ENCODE results near the gene UNC5B.
A peak's percentile ranks its signal among the peaks of the same experiment; 100 is the strongest.

The UNC5B gene

GRCh38 chr10:71239946-71240795 lies 27.8 kb downstream of the UNC5B start:
- no peak for DNase-seq (ENCODE audit: low spot score)

DNA sequence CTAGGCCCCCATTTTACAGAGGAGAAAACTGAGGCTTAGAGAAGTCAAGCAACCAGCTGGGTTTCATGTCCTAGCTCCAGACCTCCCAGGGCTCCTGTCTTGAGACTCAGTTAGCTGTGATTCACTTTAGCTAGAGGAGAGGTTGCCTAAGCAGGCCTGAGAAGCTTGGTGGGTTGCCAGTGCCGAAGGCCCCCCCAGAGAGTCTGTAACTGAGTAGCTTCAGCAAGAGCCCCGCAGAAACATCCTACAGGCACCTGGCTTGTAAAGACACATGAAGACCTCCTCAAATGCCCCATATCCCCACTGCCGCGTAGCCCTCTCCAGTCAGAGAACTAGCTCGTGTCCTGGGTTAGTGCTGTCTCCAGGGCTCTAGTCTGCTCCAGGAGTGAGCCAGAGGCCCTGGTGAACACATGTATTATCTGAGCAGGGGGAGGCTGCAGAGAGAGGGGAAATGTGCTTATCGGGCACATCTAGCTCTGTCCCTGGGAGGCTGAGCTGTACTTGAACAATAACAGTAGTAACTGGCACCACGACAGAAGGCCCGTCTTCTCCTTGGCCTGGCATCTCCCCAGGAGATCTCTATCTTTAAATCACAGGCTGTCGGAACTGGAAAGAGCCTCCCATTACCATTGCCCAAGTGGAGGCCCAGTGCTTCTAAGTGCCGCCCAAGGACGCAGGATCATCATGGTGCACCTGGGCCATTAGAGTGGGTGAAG lies 28.9 kb downstream of the UNC5B start:
- peak; percentile 55 for DNase-seq (ENCODE audit: low spot score)

- peak; percentile 75 for DNase-seq (ENCODE audit: low spot score)
Observed at GRCh38 chr10:71241830-71242621, 29.7 kb downstream of the UNC5B start.

GRCh38 chr10:71242622-71243009 lies 30.2 kb downstream of the UNC5B start:
- no peak for DNase-seq (ENCODE audit: low spot score)

- DNase-seq (ENCODE audit: low spot score) = peak; percentile 51
Observed at GRCh38 chr10:71243756-71244395, 31.5 kb downstream of the UNC5B start.

- DNase-seq (ENCODE audit: low spot score) = peak; percentile 88
Observed at GRCh38 chr10:71244431-71245419, 32.4 kb downstream of the UNC5B start.

DNA sequence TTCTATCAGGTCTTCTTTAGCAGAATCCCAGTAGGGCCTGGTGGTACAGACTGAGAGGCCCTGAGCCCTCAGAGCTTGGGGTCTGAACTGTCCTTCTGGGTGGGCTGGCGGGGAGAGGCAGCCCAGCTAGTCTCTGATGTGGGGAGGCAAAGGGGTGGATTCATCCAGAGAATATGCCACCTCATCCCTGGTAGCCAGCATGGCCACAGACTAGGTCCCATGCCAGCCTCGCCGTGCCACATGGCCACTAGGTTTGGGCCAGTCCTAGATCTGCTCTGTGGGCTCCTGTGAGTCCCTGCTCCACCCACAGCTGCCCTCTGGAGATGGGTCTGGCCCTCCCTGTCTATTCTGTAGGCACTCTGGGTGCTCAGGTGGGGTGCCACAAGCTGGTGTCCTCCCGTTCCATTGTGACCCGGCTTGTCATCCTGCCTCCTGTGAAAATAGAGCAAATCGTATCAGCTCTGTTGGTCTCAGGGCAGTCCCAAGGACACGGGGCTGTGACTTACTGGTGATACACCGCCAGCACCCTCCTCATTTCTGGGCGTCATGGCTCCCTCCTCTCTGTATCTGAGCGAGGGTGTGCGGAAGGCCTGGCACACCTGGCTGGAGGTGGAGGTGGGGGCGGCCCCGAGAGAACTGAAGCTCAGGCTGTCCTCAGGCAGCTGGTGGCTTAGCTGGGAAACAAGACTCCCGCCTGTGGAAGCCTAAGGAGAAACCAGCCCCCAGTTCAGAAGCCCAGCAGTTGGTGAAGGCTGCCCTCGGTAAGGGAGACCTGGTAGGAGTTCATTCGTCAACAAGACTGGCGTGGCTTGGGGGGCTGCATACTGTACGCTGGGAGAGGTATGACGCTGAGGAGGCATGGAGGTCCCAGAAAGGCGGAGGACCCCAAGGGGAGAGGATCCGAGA lies 33.3 kb downstream of the UNC5B start:
- DNase-seq (ENCODE audit: low spot score) = no peak

- DNase-seq (ENCODE audit: low spot score) = no peak
Observed at GRCh38 chr10:71246591-71247413, 34.4 kb downstream of the UNC5B start.

DNA sequence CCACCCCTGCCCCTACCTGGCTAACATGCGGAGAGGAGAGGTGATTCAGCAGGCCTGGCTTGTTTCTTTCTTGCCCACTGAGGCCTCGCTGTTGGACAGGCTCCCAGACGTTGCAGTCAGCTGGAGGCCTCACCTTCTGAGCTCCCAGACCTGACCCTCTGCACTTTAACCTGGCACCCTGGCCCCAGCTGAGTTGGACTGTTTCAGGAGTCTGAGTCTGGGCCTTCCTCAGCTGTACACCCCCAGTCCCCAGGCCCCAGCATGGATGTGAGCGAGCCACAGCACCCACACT lies 35.0 kb downstream of the UNC5B start:
- no peak for DNase-seq (ENCODE audit: low spot score)

GRCh38 chr10:71247804-71248203 lies 35.4 kb downstream of the UNC5B start:
- DNase-seq (ENCODE audit: low spot score) = no peak

DNA sequence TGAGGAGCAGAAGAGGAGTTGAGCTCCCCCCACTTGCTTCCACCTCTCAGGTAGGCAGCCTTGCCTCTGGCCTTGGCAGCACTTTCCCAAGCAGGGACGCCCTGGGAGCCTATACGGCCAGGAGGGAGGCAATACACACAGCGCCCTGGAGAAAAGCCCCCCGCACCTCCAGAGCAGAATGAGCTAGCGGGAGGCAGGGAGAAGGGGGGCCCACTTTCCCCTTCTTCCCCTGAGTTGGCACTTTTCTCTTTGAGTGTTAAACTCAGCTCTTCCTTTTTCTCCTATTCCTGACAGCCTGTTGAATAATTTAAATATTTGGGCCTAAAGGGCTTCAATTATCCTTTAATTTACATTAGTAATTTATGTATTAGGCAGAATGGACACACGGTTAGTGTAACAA lies 35.8 kb downstream of the UNC5B start:
- no peak for DNase-seq (ENCODE audit: low spot score)

DNA sequence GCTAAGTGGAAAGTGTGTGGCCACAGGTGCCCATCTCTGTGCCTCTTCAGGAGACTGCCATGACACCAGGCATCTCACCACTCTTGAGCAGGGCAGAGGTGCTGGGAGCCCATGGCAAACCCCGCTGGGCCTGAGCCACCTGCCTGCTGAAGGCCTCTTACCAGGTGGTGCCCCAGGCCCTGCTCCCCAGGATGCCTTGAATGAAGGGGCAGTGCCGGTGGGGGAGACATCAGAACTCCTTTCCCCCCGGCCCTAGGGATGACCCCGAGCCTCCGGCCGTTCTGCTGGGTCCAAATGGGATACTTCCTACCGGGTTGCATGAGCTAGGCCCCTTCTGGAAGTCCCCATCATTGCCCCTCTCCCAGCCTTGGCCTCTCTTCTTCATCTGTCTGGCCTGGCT lies 37.6 kb downstream of the UNC5B start:
- DNase-seq (ENCODE audit: low spot score) = no peak

DNA sequence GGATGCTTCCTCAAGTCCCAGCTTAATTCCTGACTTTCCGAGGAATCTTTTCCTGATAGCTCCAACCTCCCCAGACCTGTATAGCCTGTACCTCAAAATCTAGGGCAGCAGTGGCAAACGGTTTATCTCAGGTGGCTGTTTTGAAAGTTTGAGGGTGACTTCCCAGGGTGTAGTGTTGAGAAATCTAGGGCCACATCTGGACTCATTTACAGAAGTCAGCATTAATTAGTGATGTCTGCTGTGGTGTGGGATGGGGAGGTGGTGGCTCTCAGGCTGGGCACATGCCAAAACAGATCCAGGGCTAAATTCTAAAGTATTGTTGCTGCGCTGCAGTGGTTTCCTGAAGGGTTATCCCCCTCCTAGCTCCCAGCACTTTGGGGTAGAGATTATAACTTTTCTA lies 38.0 kb downstream of the UNC5B start:
- peak; percentile 40 for DNase-seq (ENCODE audit: low spot score)

GRCh38 chr10:71250842-71251241 lies 38.5 kb downstream of the UNC5B start:
- no peak for DNase-seq (ENCODE audit: low spot score)

- DNase-seq (ENCODE audit: low spot score) = no peak
Observed at GRCh38 chr10:71251319-71251718, 38.9 kb downstream of the UNC5B start.

- DNase-seq (ENCODE audit: low spot score) = no peak
Observed at GRCh38 chr10:71252220-71252619, 39.9 kb downstream of the UNC5B start.

DNA sequence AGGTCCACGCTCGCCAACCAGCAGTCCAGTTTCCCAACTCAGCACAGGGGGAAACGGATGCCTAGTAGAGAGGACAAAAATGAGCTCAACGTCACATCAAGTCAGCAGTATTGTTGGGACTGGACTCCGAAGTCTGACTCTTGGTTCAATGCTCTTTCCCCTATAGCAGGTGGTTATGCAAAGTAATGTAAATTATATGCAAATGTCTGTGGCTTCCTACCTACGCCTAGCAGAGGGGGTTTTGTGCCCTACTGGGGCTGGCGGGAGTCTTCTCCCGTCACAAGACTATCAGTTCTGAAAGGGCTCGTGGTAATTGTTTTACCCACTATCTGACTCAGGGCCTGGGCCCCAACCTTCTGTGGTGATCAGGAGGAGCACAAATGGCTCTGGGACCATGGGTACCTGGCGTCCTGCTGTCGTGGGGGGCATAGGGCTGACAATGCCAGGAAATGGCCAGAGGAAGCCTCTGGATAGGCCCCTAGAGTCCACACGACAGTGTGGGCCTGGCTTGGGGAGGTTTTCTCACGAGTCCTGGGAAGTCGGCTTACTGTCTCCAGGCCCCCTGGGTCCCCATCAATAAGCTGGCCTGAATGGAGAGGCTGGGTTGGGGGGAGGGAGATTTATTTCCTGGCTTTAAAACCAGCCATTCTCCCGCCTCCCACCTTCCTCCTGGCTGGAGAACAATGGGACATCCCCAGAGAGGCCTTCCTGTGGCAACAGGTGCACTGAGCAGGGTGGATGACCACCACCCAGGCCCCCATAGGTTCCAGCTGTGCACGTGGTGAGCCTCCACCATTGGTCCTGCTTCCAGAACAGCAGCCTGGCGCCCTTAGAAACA lies 41.8 kb downstream of the UNC5B start:
- no peak for DNase-seq (ENCODE audit: low spot score)

GRCh38 chr10:71254834-71255549 lies 42.6 kb downstream of the UNC5B start:
- DNase-seq (ENCODE audit: low spot score) = no peak

Data from AG08395 (cell line).